GM12875 (cell line): ENCODE data around the gene ECI1.

Source experiments
- H3K4me3 ChIP-seq: one replicate; pipeline ENCODE4 v1.5.1; 2011; ENCODE audit warnings: low read depth, low read length, control low read depth
- TF ChIP-seq, protein P1 (sequence below): IDR thresholded peaks from 2 replicates; pipeline ENCODE4 v1.5.1; 2011; ENCODE audit warnings: low read depth, mild to moderate bottlenecking, control low read depth, inconsistent platforms, low read length, moderate library complexity, borderline replicate concordance; ENCODE audit not compliant: insufficient read depth

The ECI1 gene

DNA sequence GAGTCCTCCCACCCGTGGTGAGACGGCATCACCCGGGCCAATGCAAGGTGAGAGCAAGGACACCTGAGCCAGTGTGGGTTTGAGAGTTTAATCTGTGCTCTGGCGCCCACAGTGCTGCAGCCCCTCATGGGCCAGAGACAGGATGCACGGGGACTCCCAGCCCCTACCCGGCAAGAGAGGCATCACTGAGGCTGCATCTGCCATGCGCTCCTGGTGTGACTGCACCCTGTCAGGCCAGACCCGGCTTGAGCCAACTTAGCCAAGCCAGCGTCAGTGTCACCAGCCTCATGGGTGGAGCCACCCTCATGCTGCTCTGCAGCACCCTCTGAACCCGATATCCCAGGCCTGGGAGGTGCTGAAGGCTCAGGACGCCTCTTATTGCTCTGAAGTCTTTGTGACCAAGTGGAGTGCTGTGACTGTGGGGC is 39.5 kb downstream of the ECI1 start:
- TF ChIP-seq, protein P1, sequence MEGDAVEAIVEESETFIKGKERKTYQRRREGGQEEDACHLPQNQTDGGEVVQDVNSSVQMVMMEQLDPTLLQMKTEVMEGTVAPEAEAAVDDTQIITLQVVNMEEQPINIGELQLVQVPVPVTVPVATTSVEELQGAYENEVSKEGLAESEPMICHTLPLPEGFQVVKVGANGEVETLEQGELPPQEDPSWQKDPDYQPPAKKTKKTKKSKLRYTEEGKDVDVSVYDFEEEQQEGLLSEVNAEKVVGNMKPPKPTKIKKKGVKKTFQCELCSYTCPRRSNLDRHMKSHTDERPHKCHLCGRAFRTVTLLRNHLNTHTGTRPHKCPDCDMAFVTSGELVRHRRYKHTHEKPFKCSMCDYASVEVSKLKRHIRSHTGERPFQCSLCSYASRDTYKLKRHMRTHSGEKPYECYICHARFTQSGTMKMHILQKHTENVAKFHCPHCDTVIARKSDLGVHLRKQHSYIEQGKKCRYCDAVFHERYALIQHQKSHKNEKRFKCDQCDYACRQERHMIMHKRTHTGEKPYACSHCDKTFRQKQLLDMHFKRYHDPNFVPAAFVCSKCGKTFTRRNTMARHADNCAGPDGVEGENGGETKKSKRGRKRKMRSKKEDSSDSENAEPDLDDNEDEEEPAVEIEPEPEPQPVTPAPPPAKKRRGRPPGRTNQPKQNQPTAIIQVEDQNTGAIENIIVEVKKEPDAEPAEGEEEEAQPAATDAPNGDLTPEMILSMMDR: no peak
- H3K4me3 ChIP-seq: no peak overlapping the region

DNA sequence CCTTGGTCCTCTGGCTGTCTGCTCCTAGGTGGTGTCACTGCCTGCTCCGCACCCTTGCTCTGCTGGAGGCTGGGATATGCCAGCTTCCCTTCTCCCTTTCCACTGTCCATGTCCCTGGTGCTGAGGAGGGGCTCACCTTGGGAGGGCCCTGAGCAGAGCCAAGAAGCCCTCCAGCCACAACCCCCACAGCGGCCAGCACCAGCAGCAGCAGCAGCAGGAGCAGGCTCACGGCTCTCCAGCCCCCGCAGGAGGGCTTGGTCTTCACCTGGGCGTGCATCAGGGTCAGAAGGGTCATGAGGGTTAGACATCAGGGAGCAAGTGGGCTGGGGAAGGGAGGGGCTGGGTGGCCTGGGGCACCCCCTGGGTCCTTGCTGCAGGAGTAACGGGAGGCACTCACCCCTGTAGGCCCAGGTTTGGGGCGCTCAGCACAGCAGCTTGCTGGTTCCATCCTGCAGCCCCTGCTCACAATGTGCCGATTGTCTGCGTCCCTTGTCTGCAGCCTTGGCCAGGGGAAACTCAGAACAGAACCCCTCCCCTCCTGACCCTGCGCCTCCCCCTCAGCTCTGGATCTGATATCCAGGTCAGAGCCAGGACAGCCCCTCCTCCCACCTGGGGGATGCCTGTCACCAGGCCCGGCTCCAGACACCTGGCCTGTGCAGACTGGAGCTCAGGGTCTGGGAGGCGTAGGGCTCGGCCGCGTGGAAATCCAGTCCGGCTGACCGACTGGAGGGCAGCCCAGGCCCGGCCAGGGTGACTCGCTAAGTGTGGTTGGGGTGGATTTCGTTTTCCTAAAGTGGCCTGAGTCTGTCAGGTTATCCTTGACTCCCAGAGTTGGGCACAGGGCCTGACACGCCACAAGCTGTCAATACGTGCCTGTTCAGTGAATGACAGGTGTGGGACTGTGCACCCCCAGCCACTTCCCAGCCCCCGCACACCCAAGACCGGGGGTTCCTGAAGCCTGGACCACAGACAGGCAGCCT is 40.7 kb downstream of the ECI1 start, which contains the start of gene BRICD5:
Gene BRICD5 (minus strand): TSS at position 478 of the 980 bp plus-strand sequence. CDS start 30 bp downstream, at position 448.
- no peak within 1 kb of the TSS for H3K4me3 ChIP-seq
- TF ChIP-seq, protein P1: no peak

DNA sequence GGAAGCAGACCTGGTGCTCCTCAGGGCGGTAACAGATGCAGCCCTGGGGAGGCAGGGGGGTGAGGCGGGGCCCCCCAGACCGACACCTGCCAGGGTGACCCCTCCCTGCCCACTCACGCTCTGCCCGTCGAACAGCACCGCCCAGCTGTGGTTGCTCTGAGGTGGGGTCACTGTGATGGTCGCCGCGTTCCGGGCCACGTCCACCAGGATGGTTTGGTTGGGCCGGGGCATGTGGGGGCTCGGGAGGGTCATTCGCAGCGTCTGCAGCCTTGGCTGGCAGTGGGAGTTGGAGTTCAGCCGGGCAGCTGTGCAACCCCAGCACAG is 41.4 kb downstream of the ECI1 start:
- H3K4me3 ChIP-seq: no peak overlapping the region
- TF ChIP-seq, protein P1: no peak

DNA sequence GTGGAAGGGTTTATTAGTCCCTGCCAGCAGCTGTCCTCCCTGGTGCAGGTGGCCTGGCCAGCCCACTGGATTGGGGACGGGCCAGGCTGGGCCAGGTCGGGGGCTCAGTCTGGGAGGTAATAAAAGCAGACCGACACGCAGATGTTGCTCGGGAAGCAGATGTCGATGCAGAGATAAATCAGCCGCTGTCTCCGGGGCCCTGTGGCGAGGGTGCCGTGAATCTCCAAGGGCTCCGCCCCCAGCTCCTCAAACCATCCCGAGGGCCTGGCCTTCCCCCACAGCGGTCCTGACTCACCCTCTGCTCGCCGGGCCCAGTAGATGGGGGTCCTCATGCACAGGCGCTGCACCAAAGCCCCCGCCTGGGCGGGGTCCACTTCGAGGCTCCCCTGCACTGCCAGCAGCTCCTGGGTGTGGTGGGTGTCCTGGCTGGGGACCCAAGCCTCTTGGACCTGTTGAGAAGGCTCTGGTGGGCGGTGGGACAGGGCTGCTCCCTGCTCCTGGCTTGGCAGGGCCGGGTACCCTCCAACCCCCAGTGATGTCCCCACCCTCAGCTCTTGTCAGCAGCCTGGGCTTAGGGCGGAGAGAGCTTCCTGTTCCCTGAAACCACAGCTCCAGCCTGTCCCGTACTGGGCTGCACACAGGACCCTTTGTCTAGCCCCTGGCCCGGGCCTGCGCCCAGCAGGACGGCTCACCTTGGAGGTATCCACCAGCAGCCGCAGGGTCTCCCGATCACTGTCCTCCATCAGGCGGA is 42.0 kb downstream of the ECI1 start:
- no peak overlapping the region for H3K4me3 ChIP-seq
- TF ChIP-seq, protein P1: no peak

DNA sequence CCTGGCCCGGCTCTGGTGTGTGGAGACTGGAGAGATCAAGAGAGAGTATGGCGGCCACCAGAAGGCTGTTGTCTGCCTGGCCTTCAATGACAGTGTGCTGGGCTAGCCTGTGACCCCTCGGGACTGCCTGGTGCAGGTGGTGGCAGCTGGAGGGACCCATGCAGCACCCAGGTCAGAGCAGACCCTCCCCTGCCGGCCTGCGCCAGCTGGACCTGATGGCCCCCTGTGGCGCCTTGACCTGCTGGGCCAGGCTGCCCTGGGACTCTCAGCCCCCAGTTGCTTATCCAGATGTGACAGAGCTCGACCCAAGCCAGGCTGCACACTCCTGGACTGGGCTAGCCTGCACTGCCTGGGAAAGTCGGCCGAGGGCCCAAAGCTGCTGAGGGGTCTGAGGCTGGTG is 42.6 kb downstream of the ECI1 start:
- TF ChIP-seq, protein P1: no peak
- no peak overlapping the region for H3K4me3 ChIP-seq

DNA sequence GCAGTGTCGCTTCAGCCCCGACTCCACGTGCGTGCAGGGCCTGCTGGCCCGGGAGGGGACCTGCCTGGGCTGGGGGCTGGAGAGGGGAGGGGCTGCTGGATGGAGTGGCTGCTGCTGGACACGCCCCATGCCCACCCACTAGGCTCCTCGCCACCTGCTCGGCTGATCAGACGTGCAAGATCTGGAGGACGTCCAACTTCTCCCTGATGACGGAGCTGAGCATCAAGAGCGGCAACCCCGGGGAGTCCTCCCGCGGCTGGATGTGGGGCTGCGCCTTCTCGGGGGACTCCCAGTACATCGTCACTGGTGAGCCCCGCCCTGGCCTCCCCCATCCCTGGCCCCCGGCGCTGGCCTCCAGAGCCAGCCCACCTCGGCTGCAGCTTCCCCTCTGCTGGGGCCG is 43.1 kb downstream of the ECI1 start:
- no peak overlapping the region for H3K4me3 ChIP-seq
- TF ChIP-seq, protein P1: no peak
